Loucy (cell line): ENCODE results near the gene ETV3L.

Experiments used
- CTCF ChIP-seq: fragments of 200-600 bp; sonication (generic); conservative IDR thresholded peaks from 2 replicates; pipeline ENCODE4 v1.5.1; 2014; ENCODE audit warnings: mild to moderate bottlenecking, antibody characterized with exemption, low read length
- EZH2phosphoT487 ChIP-seq: fragments of 200-600 bp; IDR thresholded peaks from 2 replicates; pipeline ENCODE4 v1.6.1; 2018; ENCODE audit warnings: antibody characterized with exemption, mild to moderate bottlenecking, moderate library complexity, borderline replicate concordance

- TF ChIP-seq EZH2phosphoT487 (no peak), CTCF (no peak)
These were observed 45.5 kb upstream of the ETV3L start for GRCh38 chr1:157145076-157145475.
